ENCODE data around the gene ARFGEF2.

DNA sequence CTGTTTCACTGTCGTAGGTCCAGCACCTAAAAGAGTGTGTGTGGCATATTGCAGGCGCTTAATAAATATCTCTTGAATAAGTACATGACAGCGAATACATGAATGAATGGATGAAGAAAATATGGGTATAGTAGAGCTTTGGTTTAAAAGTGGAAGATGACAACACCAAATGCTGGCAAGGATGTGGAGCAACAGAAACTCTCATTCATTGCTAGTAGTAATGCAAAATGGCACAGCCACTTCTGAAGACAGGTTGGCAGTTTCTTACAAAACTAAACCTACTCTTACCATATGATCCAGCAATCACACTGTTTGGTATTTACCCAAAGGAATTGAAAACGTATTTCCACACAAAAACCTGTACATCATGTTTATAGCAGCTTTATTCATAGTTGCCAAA, 36.3 kb upstream of the ARFGEF2 start:
- TF ChIP-seq EZH2 (IDR thresholded peaks at IDR 0.05) = no peak
- no peak for TF ChIP-seq POLR2A (IDR thresholded peaks at IDR 0.05; ENCODE audit: borderline replicate concordance, extremely low read depth, insufficient read depth, insufficient read length)
- TF ChIP-seq FOSL1 (IDR thresholded peaks at IDR 0.05; ENCODE audit: low read depth) = no peak
- TF ChIP-seq RAD21 (IDR thresholded peaks at IDR 0.05; ENCODE audit: low read depth) = no peak
- TF ChIP-seq, protein P1, sequence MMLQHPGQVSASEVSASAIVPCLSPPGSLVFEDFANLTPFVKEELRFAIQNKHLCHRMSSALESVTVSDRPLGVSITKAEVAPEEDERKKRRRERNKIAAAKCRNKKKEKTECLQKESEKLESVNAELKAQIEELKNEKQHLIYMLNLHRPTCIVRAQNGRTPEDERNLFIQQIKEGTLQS (IDR thresholded peaks at IDR 0.05) = no peak
- no peak for TF ChIP-seq TCF7L2 (IDR thresholded peaks at IDR 0.05; ENCODE audit: borderline replicate concordance, extremely low read depth, insufficient read depth, insufficient read length)
- no peak for TF ChIP-seq SIN3A (IDR thresholded peaks at IDR 0.05; ENCODE audit: low read depth)
- TF ChIP-seq, protein P2, sequence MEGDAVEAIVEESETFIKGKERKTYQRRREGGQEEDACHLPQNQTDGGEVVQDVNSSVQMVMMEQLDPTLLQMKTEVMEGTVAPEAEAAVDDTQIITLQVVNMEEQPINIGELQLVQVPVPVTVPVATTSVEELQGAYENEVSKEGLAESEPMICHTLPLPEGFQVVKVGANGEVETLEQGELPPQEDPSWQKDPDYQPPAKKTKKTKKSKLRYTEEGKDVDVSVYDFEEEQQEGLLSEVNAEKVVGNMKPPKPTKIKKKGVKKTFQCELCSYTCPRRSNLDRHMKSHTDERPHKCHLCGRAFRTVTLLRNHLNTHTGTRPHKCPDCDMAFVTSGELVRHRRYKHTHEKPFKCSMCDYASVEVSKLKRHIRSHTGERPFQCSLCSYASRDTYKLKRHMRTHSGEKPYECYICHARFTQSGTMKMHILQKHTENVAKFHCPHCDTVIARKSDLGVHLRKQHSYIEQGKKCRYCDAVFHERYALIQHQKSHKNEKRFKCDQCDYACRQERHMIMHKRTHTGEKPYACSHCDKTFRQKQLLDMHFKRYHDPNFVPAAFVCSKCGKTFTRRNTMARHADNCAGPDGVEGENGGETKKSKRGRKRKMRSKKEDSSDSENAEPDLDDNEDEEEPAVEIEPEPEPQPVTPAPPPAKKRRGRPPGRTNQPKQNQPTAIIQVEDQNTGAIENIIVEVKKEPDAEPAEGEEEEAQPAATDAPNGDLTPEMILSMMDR (IDR thresholded peaks at IDR 0.05 in 2 of 3, conservative IDR thresholded peaks at IDR 0.05 in 1 of 3; ENCODE audit: borderline replicate concordance in 1 of 3, insufficient read depth in 1 of 3, low read depth in 2 of 3, low read length in 2 of 3) = no peak
- TF ChIP-seq YY1 (IDR thresholded peaks at IDR 0.05; ENCODE audit: extremely low read depth, insufficient replicate concordance, low read depth, low read length) = no peak
- TF ChIP-seq EZH2phosphoT487 (IDR thresholded peaks at IDR 0.05; ENCODE audit: borderline replicate concordance) = no peak
- TF ChIP-seq ELF1 (IDR thresholded peaks at IDR 0.05; ENCODE audit: borderline replicate concordance, low read depth) = no peak
